Nasal cavity respiratory epithelium epithelial cell of viscerocranial mucosa (primary cell): ENCODE results near the gene USP46. TPM values are rescaled to one million over a fixed set of nuclear protein-coding genes. Genes with fewer than 3 reads are reported as not detected.

ENCODE experiments used
- total RNA-seq: library from RNA; depleted of rRNA; stranded (reverse); fragments of >200 nt; gene quantifications from 2 replicates; pipeline ENCODE4 v1.2.3, GENCODE V29; 2014

USP46 gene
- 18.8 and 39.8 TPM in 2 replicates for total RNA-seq

GRCh38 chr4:52659001-52659721 lies at the start of gene USP46:
TSS of gene USP46 (minus strand) at chr4:52659301. CDS start at chr4:52659150, 151 bp downstream.

Other genes with a start within 250 kb of the USP46 start
- gene ERVMER34-1, start 92.1 kb upstream of the USP46 start, total RNA-seq: 4.1 and 9.0 TPM in 2 replicates
- 1.7 and 2.6 TPM in 2 replicates for gene RASL11B, start 203.0 kb upstream of the USP46 start, total RNA-seq